ENCODE results near the gene BPIFB6. TPM values are rescaled to one million over a fixed set of nuclear protein-coding genes. Genes with fewer than 3 reads are reported as not detected.

The BPIFB6 gene
- total RNA-seq, 4 donors from 2014 or later = not detected

DNA sequence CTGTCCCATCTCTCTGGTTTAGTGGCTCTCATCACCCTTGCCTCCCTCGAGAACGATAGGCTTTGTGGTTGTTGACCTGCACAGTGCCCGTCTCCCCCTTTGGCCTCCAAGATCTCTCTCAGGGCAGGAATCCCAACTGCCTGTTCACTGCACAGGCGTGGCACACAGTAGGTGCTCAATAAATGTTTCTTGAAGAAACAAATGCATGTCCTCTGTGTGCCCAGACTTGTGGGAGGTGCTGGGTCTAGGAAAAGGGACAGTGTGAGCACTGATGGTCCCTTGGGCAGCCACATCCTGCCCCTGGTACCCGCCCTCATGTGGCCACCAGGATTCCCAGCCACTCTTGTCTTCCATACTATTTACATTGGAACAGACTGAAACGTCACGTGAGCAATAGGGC lies 2.6 kb upstream of the BPIFB6 start:
- Histone ChIP-seq H3K4me1 (no peaks in the 10 kb centered on the region), H3K36me3 (no peaks in the 10 kb centered on the region), H3K4me3 (no peak overlapping the region), H3K27me3 (peaks cover 14% of the 10 kb centered on the region), H3K27ac (no peak overlapping the region), H3K9me3 (no peaks in the 10 kb centered on the region)
- no peak for TF ChIP-seq POLR2AphosphoS5 (IDR thresholded peaks at IDR 0.05)
- TF ChIP-seq EP300 (IDR thresholded peaks at IDR 0.05) = no peak
- TF ChIP-seq, protein P1, sequence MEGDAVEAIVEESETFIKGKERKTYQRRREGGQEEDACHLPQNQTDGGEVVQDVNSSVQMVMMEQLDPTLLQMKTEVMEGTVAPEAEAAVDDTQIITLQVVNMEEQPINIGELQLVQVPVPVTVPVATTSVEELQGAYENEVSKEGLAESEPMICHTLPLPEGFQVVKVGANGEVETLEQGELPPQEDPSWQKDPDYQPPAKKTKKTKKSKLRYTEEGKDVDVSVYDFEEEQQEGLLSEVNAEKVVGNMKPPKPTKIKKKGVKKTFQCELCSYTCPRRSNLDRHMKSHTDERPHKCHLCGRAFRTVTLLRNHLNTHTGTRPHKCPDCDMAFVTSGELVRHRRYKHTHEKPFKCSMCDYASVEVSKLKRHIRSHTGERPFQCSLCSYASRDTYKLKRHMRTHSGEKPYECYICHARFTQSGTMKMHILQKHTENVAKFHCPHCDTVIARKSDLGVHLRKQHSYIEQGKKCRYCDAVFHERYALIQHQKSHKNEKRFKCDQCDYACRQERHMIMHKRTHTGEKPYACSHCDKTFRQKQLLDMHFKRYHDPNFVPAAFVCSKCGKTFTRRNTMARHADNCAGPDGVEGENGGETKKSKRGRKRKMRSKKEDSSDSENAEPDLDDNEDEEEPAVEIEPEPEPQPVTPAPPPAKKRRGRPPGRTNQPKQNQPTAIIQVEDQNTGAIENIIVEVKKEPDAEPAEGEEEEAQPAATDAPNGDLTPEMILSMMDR (IDR thresholded peaks at IDR 0.05) = no peak
- no peak for TF ChIP-seq POLR2A (IDR thresholded peaks at IDR 0.05)
- WGBS = 82% methylated on average over 7 of the region's 7 CpGs
- no peak for DNase-seq (ENCODE audit: low spot score in 2 of 2)

DNA sequence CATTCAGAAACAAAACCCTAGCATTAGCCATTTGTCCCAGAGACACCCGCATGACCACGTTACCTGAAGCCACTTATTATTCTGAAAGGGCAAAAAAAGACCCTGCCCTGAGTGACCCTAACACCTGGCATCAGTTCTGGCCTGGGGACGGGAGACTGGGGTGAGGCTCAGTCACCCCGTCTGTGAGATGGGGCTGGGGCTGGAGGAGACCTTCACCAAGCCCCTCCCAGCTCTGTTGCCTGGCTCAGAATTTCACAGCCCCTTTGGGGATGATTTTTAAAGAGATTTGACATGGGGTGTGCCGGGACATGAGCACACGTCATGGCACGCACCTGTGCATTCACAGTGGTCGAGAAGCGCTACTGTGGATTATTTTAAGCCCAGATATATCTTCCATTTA lies 1.4 kb upstream of the BPIFB6 start:
- no peak overlapping the region for H3K4me3 ChIP-seq
- H3K4me1 ChIP-seq = no peaks in the 10 kb centered on the region
- WGBS = 74% methylated on average over 9 of the region's 9 CpGs
- DNase-seq (ENCODE audit: low spot score in 2 of 2) = no peak
- TF ChIP-seq, protein P1 (IDR thresholded peaks at IDR 0.05) = no peak
- no peak for TF ChIP-seq EP300 (IDR thresholded peaks at IDR 0.05)
- TF ChIP-seq POLR2A (IDR thresholded peaks at IDR 0.05) = no peak
- no peak for TF ChIP-seq POLR2AphosphoS5 (IDR thresholded peaks at IDR 0.05)
- peaks cover 14% of the 10 kb centered on the region for H3K27me3 ChIP-seq
- no peak overlapping the region for H3K27ac ChIP-seq
- H3K9me3 ChIP-seq = no peaks in the 10 kb centered on the region
- H3K36me3 ChIP-seq = no peaks in the 10 kb centered on the region

DNA sequence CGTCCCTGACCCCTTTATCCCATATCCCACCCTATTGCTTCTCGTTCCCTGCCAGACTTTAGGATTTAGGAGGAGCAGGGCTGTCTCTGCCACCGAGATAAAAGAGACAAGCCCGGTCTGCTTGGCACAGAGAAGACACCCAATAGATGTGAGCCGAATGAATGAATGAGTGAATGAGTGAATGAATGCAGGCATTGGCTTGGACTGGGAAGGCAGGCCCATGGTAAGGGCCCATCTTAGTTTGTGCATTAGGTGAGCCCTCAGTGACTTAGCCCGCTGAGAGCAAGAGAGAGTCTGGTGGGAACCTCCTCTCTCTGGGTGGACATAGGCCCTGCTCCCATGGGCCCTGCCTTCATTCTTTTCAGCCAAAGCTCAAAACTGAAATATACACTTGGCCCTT lies 879 bp upstream of the BPIFB6 start:
- TF ChIP-seq POLR2A (IDR thresholded peaks at IDR 0.05) = no peak
- TF ChIP-seq POLR2AphosphoS5 (IDR thresholded peaks at IDR 0.05) = no peak
- TF ChIP-seq, protein P1 (IDR thresholded peaks at IDR 0.05) = no peak
- TF ChIP-seq EP300 (IDR thresholded peaks at IDR 0.05) = no peak
- Histone ChIP-seq H3K27me3 (peaks cover 14% of the 10 kb centered on the region), H3K4me1 (no peaks in the 10 kb centered on the region), H3K36me3 (no peaks in the 10 kb centered on the region), H3K27ac (no peak overlapping the region), H3K9me3 (no peaks in the 10 kb centered on the region), H3K4me3 (no peak overlapping the region)
- 86% methylated on average over 6 of the region's 6 CpGs for WGBS
- no peak for DNase-seq (ENCODE audit: low spot score in 2 of 2)

DNA sequence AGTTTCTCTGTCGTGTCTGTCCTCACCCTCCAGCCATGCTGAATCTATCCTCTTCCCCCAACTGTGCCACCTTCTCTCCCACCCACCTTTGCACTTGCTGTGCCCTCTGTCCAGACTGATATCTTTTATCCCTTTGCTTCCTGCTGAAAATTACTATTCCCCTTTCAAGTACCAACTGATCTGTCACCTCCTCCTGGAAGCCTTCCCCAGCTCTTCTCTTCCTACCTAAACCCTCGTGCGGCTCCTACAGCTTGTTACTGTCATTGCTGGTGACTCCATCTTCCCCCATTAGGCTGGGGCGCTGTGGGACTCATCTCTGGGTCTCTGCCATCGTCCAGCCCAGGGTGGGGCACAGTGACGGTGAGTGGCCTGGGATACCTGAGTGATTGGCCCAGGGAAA lies 1.1 kb downstream of the BPIFB6 start:
- 80% methylated on average over 6 of the region's 6 CpGs for WGBS
- Histone ChIP-seq H3K27me3 (peaks cover 10% of the 10 kb centered on the region), H3K36me3 (no peaks in the 10 kb centered on the region), H3K4me1 (no peaks in the 10 kb centered on the region), H3K27ac (no peak overlapping the region), H3K9me3 (no peaks in the 10 kb centered on the region), H3K4me3 (no peak overlapping the region)
- TF ChIP-seq POLR2A (IDR thresholded peaks at IDR 0.05) (no peak), POLR2AphosphoS5 (IDR thresholded peaks at IDR 0.05) (no peak), EP300 (IDR thresholded peaks at IDR 0.05) (no peak)
- TF ChIP-seq, protein P1 (IDR thresholded peaks at IDR 0.05) = no peak
- DNase-seq (ENCODE audit: low spot score in 2 of 2) = no peak

DNA sequence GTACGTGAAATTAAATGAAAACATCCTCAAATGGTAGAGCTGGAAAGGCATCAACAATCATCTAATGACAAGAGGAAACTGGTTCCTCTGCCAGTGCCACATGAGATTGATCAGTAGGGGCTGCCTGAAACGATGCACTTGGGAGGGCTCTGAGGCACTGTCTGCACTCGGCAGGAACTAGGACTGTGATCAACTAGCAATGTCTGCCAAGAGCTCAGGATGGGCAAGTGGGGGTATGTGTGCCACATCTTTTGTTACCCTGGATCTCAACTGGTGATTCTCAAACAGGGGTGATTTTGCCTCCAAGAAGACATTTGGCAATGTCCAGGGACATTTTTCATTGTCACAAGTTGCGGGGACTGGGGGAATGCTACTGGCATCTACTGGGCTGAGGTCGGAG lies 1.9 kb downstream of the BPIFB6 start:
- no peak for DNase-seq (ENCODE audit: low spot score in 2 of 2)
- H3K27me3 ChIP-seq = peaks cover 3% of the 10 kb centered on the region
- no peaks in the 10 kb centered on the region for H3K9me3 ChIP-seq
- H3K27ac ChIP-seq = no peak overlapping the region
- no peak overlapping the region for H3K4me3 ChIP-seq
- H3K36me3 ChIP-seq = no peaks in the 10 kb centered on the region
- TF ChIP-seq, protein P1 (IDR thresholded peaks at IDR 0.05) = no peak
- no peak for TF ChIP-seq EP300 (IDR thresholded peaks at IDR 0.05)
- TF ChIP-seq POLR2A (IDR thresholded peaks at IDR 0.05) = no peak
- no peak for TF ChIP-seq POLR2AphosphoS5 (IDR thresholded peaks at IDR 0.05)
- H3K4me1 ChIP-seq = no peaks in the 10 kb centered on the region
- 75% methylated on average over 5 of the region's 5 CpGs for WGBS
